Epidermal melanocyte (primary cell): ENCODE data around the gene CSNK1E.
"Not testable (repeated sequence)": the region's sequence is repeated elsewhere in the genome, so short reads cannot be mapped to it uniquely, and the experiment has no call there.

ENCODE experiments used
- DNase-seq: peaks from one replicate; pipeline ENCODE4 v3.0.0; 2011; ENCODE audit warnings: low spot score; ENCODE audit not compliant: insufficient read length

Gene CSNK1E

DNA sequence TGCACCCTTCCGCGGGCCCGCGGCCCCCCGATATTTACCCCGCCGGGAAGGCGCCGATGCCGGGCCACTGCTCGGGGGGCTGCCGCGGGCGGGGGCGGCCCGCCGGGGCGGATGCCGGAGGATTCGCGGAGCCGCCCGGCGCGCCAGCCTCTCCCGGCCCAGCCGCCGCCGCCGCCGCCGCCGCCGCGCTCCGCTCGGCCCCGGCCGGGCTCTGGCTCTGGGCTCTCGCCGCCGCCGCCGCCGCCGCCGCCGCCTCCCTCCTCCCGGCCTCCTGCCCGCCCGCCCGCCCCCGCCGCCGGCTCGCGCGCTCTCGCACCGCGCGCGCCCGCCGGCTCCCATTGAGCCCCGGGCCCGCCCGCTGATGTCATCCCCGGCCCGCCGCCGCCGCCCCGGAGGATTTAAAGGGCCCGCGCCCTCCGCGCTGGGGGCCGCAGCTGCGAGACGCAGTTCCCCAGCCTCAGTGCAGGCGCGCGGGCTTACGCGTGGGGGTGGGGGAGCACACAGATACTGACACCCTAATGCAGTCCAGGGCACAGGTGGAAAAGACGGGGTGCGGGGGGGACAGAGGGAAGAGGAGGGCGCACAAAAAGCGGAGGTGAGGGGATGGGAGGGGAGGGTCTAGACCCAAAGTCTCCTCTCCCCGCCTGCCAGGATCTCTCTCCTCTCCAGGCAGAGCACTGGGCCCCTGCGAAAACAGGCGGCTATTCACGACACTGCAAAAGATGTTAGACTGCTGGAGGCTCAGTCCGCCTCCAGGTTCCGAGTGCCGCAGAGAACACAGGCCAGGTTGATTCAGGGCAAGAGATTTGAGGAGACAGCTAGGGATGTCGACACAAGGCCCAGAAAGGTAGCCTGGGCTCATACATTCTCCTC, at the start of gene CSNK1E:
Gene CSNK1E, minus strand, starts transcription at position 312 of the 873 bp plus-strand sequence. CDS start 3,276 bp downstream, outside the sequence.
- DNase-seq, result peak; percentile 75

DNA sequence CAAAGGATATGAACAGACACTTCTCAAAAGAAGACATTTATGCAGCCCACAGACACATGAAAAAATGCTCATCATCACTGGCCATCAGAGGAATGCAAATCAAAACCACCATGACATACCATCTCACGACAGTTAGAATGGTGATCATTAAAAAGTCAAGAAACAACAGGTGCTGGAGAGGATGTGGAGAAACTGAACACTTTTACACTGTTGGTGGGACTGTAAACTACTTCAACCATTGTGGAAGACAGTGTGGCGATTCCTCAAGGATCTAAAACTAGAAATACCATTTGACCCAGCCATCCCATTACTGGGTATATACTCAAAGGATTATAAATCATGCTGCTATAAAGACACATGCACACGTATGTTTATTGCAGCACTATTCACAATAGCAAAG, 48.6 kb upstream of the CSNK1E start:
- not testable (repeated sequence) for DNase-seq

DNA sequence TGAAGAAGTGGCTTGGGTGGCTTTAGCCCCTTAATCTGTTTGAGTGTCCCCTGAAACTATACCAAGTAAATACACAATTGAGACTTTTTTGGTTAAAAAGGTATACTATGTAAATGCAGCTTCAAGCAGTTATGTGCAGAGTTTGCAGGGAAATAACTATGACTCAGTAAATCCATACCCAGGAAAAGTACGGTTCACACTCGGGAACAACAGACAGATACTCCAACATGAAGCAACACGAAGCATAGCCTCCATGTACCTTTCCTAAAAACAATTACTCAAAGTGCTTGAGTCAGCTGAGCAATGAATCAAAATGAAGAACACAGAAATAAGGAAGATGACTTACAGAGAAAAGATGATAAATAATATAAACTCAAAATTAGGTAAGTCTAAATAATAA, 47.9 kb upstream of the CSNK1E start:
- not testable (repeated sequence) for DNase-seq

DNA sequence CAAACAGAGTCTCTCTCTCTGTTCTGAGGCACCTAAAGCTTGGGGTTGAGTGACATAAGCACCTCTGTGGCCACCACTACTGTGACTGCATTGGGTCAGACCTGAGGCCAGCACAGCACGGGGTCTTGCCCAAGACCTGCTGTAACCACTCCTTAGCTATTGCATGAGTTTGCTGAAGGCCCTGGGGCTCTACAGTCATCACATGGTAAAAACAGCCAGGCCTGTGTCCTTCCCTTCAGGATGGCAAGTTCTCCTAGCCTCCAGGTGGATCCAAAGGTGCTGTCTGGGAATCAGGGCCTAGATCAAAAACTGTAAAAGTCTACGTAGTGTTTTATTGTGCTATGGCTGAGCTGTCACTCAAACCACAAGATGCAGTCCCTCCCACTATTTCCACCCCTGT, 43.3 kb upstream of the CSNK1E start:
- not testable (repeated sequence) for DNase-seq

DNA sequence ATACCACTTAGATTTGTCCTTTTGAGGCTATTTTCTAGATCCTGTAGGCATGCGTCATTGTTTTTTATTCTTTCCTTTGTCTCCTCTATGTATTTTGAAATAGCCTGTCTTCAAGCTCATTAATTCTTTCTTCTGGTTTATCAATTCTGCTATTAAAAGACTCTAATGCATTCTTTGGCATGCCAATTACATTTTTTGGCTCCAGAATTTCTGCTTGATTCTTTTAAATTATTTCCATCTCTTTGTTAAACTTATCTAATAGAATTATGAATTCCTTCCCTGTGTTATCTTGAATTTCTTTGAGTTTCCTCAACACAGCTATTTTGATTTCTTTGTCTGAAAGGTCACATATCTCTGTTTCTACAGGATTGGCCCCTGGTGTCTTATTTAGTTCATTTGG, 42.6 kb upstream of the CSNK1E start:
- DNase-seq, result not testable (repeated sequence)

DNA sequence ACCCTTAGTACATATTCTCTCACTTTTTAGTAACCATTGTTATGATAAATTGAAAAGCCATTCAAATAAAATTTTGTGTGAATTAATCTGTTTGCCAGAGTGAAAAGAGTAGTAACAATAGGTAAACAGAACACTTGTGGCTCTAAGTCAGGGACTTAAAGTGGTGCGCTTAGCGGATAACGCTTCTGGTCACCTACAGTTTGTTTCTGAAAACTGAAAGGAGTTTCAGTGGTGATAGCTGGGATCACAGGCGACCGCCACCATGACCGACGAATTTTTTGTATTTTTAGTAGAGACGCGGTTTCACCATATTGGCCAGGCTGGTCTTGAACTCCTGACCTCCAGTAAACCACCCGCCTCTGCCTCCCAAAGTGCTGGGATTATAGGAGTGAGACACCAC, 40.7 kb upstream of the CSNK1E start:
- DNase-seq, result not testable (repeated sequence)

DNA sequence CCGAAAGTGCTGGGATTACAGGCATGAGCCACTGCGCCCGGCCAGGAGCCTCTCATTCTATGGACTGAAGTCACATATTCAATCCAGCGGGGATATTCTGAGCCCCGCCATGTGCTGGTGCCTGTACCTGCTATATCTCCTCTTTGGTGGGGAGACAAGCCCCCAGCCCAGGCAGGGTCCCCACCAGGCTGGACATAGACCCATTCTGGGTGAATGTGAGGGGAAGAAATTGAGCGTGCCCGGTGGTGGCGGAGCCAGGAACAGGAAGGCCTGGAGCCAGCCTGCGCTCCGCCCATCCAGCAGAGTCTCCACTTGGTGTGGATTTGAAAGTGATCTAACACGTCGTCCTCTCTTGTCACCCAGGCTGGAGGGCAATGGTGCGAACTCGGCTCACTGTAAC, 38.0 kb upstream of the CSNK1E start:
- no peak for DNase-seq

DNA sequence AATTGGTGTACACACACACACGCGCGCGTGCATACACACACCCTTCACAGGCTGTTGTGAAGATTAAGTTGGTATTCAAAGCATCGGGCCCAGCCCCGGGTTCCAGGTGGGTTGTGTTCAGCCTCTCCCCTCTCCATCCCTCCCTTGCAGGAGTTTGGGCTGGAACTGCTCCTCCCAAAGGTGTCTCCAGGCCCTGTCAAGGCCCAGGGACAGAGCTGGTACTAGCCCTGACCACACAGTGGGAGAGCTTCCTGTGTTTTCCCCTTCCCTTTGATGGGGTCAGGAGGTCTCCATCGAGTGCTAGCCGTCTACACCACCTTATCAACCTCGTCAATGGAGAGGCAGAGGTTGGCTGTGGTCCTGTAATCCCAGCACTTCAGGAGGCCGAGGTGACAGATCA, 36.5 kb upstream of the CSNK1E start:
- no peak for DNase-seq

DNA sequence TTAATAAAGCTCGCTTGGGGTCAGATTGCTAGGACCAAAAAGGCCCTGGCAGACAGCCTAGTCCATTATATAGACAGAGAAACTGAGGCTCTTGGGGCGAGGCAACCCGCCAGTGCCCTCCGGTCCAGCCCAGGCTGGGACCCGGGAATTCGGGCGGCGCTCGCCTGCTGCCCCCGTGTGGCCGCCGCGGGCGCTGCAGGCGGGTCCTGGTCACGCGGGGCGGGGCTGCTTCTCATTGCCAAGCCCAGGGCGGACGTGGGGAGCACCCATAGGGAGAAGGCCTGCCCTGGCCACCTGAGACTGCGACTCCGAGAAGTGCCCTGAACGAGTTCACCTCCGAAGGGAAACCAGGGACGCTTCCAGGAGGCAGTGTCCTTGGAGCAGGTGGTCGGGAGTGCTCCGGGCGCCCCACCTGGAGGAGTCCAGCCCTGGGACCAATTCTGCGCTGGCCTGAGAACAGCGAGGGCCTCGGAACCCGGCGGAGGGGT, 36.0 kb upstream of the CSNK1E start:
- peak; percentile 40 for DNase-seq

DNA sequence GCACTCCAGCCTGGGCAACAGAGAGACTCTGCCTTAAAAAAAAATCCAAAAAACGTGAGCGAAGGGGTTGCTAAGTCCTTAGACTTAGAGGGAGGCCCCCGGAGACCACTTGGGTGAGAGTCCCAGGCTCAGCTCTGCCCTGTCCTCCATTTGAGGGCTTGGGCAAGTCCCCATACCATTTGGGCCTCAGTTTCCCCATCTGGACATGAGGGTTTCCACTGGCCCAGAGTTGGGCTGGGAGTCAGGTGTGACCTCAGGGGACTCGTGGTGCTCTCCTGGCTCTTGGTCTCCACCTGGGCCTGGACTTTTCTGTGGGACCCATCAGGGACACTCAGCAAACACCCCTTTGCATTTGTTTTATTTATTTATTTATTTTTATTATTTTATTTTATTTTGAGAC, 35.2 kb upstream of the CSNK1E start:
- DNase-seq, result no peak

DNA sequence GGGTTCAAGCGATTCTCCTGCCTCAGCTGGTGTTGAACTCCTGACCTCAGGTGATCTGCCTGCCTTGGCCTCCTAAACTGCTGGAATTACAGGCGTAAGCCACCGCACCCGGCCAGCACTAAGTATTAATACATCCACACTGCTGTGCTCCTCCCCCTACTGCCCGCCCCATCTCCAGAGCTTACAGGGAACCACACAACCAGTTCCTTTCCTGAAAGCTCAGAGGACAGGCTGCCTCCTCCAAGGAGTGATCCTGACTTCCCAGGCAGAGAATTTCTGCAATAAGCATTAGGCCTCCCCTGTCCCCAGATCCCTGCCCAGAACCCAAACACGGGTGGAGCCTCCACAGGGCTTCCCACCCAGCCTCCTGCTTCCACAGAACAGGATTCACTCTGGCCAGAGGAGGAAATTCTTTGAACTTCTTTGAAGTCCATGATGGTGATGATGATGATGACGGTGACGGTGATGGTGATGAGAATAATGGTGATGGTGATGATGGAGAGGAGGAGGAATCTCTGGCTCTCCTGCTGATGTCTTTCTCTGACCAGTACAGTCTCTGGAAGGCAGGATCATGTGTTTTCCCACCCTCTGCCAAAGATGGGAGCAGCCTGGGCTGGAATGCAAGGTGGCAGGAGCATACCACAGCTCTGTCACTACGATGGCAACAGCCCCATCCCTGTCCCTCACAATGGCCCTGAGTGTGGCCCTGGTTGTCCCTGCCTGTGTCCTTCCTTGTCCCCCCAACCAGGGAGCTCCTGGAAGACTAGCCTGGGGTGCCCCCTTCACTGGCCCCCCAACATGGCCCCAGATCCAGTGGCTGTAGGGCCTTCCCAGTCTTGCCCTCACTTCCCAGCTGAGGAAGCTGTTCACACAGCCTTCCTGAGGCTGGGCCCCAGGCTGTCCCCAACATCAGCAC, 33.5 kb upstream of the CSNK1E start:
- DNase-seq, result no peak

DNA sequence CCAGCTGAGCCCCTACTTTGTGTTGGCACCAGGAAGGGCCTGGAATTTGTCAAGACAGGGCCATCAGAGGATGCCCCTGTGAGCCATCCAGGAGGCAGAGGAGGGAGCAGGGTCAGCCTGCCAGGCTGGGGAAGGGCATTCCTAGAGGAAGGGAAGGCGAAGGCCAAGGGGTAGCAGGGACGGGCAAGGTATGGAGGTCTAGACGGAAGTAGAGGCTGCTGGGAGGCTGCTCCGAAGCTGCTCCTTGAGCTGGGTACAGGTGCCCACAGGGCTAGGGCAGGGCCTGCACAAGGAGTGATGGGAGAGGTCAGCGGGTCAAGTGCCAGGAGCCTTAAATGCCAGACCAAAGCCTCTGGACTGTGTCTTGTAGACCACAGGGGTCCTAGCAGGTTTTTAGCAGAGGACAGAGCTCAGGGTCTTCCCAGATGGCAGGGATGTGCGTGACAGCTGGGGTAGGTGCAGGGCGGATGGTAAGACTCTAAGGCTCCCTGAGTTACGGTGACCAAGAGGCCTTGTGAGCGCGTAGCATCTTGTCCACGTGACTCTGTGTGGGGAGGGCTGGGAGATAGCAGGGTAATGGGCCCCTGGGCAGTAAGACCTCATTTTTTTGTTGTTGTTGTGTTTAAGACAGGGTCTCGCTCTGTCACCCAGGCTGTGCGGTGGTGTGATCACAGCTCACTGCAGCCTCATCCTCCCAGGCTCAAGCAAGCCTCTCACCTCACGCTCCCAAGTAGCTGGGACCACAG, 31.7 kb upstream of the CSNK1E start:
- no peak for DNase-seq

DNA sequence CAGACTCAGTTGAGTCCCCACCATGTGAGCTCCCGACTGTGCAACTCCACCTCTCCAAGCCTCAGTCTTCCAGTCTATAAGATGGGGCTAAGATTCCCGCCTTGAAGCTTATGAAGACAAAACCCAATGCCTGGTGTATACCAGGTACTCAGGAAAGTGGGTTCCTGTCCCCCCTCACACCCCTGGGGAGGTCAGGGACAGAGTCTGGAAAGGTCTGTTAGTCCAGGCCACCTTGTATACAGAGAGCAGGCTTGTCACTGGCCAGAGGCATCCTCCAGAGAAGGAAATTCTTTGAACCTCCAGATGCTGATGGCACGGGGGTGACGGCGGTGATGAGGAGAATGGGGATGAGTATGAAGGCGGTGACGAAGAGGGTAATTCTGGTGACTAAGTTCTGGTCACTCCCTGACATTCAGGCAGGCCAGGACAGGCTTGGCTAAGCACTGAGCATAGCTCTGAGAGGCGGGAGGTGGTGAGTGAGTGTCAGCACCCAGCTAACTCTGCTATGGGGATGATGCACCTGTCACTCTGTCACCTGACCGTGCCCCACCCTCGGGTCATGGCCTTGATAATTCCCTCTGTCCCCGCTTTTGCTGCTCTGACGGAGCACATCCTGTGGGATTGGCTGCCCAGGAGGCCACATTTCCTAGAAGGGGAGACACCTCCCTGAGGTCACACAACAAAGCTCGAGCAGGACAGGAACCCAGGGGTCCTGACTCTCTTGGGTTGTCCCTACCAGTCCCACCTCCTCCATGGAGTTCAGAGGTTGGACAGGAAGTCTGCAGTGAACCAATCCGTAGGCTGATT, 30.9 kb upstream of the CSNK1E start:
- no peak for DNase-seq

DNA sequence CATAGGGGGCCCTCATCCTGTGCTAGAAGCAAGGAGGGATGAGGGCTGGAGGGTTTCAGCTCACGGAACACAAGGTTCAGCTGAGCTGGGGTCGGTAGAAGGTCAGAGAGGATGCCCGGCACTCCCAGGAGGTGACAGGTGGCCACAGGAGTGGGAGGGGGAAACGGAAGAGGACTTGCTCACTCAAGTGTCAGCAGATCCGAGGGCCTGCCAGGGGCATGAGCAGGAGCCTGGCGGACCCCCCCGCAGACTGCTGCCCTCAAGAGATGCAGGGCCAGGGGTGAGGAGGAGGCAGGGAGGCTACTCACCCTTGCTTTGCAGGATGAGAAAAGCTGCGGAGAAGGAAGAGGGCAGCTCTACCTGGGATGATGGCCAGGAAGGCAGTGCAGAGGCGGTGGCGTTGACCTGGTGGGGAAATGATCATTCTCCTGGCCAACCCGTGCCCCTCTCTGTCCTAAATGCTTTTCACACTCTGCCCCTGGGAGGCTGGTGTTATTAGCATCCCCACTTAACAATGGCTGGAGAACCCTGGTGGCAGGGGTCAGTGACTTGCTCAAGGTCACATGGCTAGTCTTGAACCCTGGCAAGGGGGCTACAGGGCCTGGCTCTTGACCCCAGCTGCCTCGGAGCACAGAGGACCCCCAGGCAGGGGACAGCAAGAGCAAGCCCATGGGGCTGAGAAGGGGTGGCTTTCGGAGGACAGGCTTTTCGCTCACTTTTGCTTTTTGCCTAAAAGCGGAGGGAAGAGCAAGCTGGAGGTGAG, 30.1 kb upstream of the CSNK1E start:
- no peak for DNase-seq

DNA sequence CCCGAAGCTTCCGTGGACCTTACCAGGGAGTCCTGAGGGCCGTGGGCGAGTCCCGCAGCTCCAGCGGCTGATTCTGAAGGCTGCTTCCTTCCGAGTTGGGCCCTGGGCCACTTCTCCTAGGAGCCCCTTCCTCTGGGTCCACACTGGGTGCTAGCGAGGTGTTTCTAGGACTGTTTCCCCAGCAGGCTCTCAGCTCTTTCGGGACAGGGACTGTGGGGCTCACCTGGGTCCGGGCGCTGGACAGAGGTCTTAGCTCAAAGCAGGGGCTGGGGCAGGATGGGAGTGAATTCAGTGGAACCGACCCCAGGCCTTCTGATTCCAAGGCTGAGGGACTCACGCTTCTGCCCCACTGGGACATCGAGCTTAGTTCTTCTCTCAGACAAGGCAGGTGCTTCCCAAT, 29.3 kb upstream of the CSNK1E start:
- DNase-seq, result no peak

DNA sequence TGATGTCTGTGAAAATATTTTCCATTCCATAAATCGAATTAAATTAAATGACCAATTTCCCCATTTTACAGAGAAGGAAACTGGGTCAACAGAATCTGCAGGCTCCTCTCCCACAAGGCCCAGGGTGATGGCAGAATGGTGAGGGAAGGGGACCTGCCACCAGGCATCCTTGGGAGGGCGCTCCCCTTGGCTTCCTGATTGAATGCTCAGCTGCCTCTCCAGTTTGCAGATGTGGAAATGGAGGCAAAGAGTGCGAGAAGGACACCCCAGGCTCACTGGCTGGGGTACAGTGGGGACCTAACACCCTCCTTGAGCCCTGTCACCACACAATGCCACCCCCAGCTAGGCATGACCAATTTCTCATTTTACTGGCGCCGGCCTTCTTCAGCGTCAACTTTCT, 28.5 kb upstream of the CSNK1E start:
- no peak for DNase-seq

DNA sequence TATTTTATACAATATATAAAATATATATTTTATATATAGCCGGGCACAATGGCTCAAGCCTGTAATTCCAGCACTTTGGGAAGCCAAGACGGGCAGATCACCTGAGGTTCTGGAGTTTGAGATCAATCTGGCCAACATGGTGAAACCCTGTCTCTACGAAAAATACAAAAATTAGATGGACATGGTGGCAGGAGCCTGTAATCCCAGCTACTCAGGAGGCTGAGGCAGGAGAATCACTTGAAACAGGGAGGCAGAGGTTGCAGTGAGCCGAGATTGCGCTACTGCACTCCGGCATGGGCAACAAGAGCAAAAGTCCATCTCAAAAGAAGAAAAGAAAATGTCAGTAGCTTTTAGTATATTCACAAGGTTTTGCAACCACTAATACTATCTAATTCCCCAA, 22.7 kb upstream of the CSNK1E start:
- DNase-seq, result not testable (repeated sequence)

DNA sequence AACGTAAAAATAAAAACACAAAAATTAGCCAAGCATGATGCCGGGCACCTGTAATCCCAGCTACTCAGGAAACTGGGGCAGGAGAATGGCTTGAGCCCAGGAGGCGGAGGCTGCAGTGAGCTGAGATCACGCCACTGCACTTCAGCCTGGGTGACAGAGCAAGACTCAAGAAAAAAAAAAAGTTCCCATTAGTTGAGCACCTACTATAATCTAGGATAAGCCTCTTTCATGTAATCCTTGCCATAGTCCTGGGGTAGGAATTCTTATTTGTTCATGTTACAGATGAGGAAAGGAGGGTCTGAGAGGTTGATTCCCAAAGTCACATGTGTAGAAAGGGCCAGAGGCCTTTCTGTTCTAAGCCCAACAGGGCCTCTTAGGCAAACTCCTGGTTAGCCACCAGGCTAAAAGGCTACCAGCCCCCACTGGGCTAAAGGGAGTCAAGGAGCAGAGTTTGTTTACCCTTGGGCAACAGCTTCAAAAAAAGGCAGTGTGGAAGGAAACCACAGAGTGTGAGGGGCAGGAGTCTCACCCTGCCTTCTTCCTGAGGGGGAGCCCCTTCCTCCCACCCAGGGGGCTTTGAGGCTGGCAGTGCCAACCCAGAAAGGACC, 21.6 kb upstream of the CSNK1E start:
- DNase-seq, result no peak

DNA sequence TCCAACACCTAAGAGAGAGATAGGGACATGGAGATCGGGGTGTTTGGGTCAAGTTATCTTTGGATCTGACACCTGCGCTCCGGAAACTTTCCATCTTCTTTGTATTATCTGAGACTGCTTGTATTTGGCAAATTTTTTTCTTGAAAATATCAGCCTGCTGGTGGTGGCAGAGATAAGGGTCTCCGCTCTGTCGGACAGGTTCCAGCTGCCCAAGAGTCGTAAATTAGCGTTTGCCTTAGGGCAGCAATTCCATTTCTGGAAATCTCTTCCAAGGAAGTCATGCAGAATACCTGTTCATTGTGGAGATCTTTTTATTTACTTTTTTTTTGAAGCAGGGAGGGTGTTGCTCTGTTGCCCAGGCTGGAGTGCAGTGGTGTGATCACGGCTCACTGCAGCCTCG, 19.5 kb upstream of the CSNK1E start:
- no peak for DNase-seq
